Ectodermal cell (in vitro differentiated cells): ENCODE data around the gene FJX1.

Experiments
- H3K27ac ChIP-seq: 2 replicates; pipeline ENCODE4 v1.7.0; 2013; ENCODE audit warnings: mild to moderate bottlenecking, low read depth, low read length; ENCODE audit not compliant: insufficient read depth, poor library complexity, severe bottlenecking
- H3K27me3 ChIP-seq: 2 replicates; pipeline ENCODE4 v1.7.0; 2013; ENCODE audit warnings: mild to moderate bottlenecking, low read length; ENCODE audit not compliant: insufficient read depth, control insufficient read depth, poor library complexity, severe bottlenecking
- H3K36me3 ChIP-seq: one replicate; pipeline ENCODE4 v1.7.0; 2013; ENCODE audit warnings: low read length; ENCODE audit not compliant: control insufficient read depth, insufficient read depth
- H3K4me1 ChIP-seq: one replicate; pipeline ENCODE4 v1.7.0; 2013; ENCODE audit warnings: low read length; ENCODE audit not compliant: control insufficient read depth, insufficient read depth
- H3K4me3 ChIP-seq: 2 replicates; pipeline ENCODE4 v1.7.0; 2013; ENCODE audit warnings: low read depth, low read length, control low read depth; ENCODE audit not compliant: insufficient read depth
- H3K9me3 ChIP-seq: 2 replicates; pipeline ENCODE4 v1.7.0; 2013; ENCODE audit warnings: mild to moderate bottlenecking, low read length, moderate library complexity; ENCODE audit not compliant: control insufficient read depth
- WGBS, 2 experiments: methylation state at CpG; one replicate each; pipeline ENCODE4 v1.1.7; 2013; ENCODE audit warnings: missing lambda C conversion rate in 2 of 2; 5-methylcytosine and 5-hydroxymethylcytosine counted together

FJX1 gene

DNA sequence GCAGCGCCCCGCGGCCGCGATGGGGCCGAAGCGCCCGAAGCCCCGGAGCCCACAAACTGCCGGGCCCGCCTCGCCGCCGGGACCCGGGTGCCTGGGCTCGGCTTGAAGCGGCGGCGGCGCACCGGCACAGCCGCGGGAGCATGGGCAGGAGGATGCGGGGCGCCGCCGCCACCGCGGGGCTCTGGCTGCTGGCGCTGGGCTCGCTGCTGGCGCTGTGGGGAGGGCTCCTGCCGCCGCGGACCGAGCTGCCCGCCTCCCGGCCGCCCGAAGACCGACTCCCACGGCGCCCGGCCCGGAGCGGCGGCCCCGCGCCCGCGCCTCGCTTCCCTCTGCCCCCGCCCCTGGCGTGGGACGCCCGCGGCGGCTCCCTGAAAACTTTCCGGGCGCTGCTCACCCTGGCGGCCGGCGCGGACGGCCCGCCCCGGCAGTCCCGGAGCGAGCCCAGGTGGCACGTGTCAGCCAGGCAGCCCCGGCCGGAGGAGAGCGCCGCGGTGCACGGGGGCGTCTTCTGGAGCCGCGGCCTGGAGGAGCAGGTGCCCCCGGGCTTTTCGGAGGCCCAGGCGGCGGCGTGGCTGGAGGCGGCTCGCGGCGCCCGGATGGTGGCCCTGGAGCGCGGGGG lies 346 bp downstream of the FJX1 start:
- H3K27me3 ChIP-seq, result peaks cover 4% of the 10 kb centered on the region
- H3K4me1 ChIP-seq, result peaks cover 27% of the 10 kb centered on the region
- WGBS, 2 experiments, result 0% methylated on average over 91 of the region's 91 CpGs
- H3K36me3 ChIP-seq, result no peaks in the 10 kb centered on the region
- no peaks in the 10 kb centered on the region for H3K9me3 ChIP-seq
- peak overlapping the region; percentile 72 for H3K27ac ChIP-seq
- peak overlapping the region; percentile 80 for H3K4me3 ChIP-seq

DNA sequence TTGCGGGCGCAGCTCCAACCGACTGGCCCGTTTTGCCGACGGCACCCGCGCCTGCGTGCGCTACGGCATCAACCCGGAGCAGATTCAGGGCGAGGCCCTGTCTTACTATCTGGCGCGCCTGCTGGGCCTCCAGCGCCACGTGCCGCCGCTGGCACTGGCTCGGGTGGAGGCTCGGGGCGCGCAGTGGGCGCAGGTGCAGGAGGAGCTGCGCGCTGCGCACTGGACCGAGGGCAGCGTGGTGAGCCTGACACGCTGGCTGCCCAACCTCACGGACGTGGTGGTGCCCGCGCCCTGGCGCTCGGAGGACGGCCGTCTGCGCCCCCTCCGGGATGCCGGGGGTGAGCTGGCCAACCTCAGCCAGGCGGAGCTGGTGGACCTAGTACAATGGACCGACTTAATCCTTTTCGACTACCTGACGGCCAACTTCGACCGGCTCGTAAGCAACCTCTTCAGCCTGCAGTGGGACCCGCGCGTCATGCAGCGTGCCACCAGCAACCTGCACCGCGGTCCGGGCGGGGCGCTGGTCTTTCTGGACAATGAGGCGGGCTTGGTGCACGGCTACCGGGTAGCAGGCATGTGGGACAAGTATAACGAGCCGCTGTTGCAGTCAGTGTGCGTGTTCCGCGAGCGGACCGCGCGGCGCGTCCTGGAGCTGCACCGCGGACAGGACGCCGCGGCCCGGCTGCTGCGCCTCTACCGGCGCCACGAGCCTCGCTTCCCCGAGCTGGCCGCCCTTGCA lies 1.0 kb downstream of the FJX1 start:
- Histone ChIP-seq H3K27me3 (peaks cover 4% of the 10 kb centered on the region), H3K9me3 (no peaks in the 10 kb centered on the region), H3K36me3 (no peaks in the 10 kb centered on the region), H3K4me3 (peak overlapping the region; percentile 80), H3K4me1 (peaks cover 27% of the 10 kb centered on the region), H3K27ac (peak overlapping the region; percentile 62)
- 0% methylated on average over 84 of the region's 84 CpGs for WGBS, 2 experiments

GRCh38 chr11:35619855-35620640 lies 1.8 kb downstream of the FJX1 start:
- Histone ChIP-seq H3K36me3 (no peaks in the 10 kb centered on the region), H3K27me3 (peaks cover 4% of the 10 kb centered on the region), H3K27ac (peak overlapping the region; percentile 62), H3K4me1 (peaks cover 24% of the 10 kb centered on the region), H3K4me3 (peak overlapping the region; percentile 80), H3K9me3 (no peaks in the 10 kb centered on the region)
- 1% methylated on average over 33 of the region's 33 CpGs for WGBS, 2 experiments

DNA sequence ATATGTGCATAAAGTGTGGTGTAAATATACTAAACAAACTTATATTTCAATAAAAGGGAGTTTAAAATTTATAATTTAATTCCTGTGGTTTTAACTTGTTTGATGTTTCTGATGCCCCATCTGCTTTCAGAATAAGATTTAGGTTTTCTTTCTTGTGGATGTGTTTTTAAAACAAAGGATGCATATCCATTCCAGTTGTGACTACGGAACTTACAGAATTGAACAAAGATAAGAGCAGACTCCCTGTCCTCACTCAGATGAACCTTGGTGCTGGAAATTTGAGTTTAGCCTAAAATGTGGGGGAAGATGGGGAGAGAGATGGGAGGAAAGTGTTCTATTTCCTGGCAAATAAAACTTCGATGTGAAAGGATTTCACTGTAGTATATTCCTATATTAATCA lies 2.5 kb downstream of the FJX1 start:
- H3K4me1 ChIP-seq, result peaks cover 18% of the 10 kb centered on the region
- WGBS, 2 experiments, result 80 to 85% methylated on average over 1 to 2 of the region's 2 CpGs

GRCh38 chr11:35621620-35622019 lies 3.4 kb downstream of the FJX1 start:
- H3K9me3 ChIP-seq, result no peaks in the 10 kb centered on the region
- H3K27me3 ChIP-seq, result peaks cover 4% of the 10 kb centered on the region
- no peaks in the 10 kb centered on the region for H3K36me3 ChIP-seq
- H3K4me3 ChIP-seq, result peak overlapping the region; percentile 80
- peaks cover 16% of the 10 kb centered on the region for H3K4me1 ChIP-seq
- H3K27ac ChIP-seq, result no peak overlapping the region
- WGBS, 2 experiments, result 91 to 100% methylated on average over 1 to 2 of the region's 2 CpGs

More for the DNA sequence above, 2.5 kb downstream of the FJX1 start:
- Histone ChIP-seq H3K9me3 (no peaks in the 10 kb centered on the region), H3K4me3 (peak overlapping the region; percentile 80), H3K36me3 (no peaks in the 10 kb centered on the region), H3K27ac (no peak overlapping the region), H3K27me3 (peaks cover 4% of the 10 kb centered on the region)

DNA sequence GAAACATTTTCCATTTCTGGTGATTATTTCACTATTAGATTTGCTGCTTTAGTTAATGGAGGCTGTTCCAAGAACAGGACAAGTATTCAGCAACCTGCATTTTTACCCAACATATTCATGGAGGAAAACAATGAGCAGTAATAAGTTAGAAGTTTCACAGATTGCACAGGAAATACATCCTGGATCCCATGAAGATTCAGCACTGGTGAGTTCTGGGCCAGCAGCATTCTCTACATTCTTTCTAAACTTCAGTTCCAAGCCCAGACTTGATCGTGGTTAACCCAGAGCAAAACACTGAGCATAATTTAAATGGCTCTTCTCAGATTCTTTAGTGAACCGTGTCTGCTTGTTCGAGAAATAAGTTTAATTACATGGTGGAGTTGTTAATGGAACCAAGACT lies 3.8 kb downstream of the FJX1 start:
- Histone ChIP-seq H3K9me3 (no peaks in the 10 kb centered on the region), H3K36me3 (no peaks in the 10 kb centered on the region), H3K4me3 (no peak overlapping the region), H3K4me1 (peaks cover 11% of the 10 kb centered on the region), H3K27ac (no peak overlapping the region), H3K27me3 (peaks cover 4% of the 10 kb centered on the region)
- WGBS, 2 experiments, result 78 to 80% methylated on average over 3 of the region's 3 CpGs

- WGBS, 2 experiments, result 88% methylated on average over 8 of the region's 8 CpGs
- H3K4me3 ChIP-seq, result no peak overlapping the region
- H3K36me3 ChIP-seq, result no peaks in the 10 kb centered on the region
- H3K27me3 ChIP-seq, result peaks cover 4% of the 10 kb centered on the region
- H3K27ac ChIP-seq, result no peak overlapping the region
- peaks cover 4% of the 10 kb centered on the region for H3K4me1 ChIP-seq
- no peaks in the 10 kb centered on the region for H3K9me3 ChIP-seq
Measured at GRCh38 chr11:35623621-35624168, 5.4 kb downstream of the FJX1 start.

- H3K4me3 ChIP-seq, result no peak overlapping the region
- H3K9me3 ChIP-seq, result no peaks in the 10 kb centered on the region
- 93 to 97% methylated on average over 2 of the region's 2 CpGs for WGBS, 2 experiments
- H3K27me3 ChIP-seq, result peaks cover 4% of the 10 kb centered on the region
- peaks cover 4% of the 10 kb centered on the region for H3K4me1 ChIP-seq
- no peaks in the 10 kb centered on the region for H3K36me3 ChIP-seq
- H3K27ac ChIP-seq, result no peak overlapping the region
Measured at GRCh38 chr11:35624316-35624715, 6.1 kb downstream of the FJX1 start.

GRCh38 chr11:35624781-35625180 lies 6.5 kb downstream of the FJX1 start:
- peaks cover 4% of the 10 kb centered on the region for H3K4me1 ChIP-seq
- peaks cover 1% of the 10 kb centered on the region for H3K27me3 ChIP-seq
- H3K27ac ChIP-seq, result no peak overlapping the region
- no peaks in the 10 kb centered on the region for H3K9me3 ChIP-seq
- no peaks in the 10 kb centered on the region for H3K36me3 ChIP-seq
- no peak overlapping the region for H3K4me3 ChIP-seq

- no peaks in the 10 kb centered on the region for H3K27me3 ChIP-seq
- peaks cover 4% of the 10 kb centered on the region for H3K4me1 ChIP-seq
- no peak overlapping the region for H3K27ac ChIP-seq
- H3K9me3 ChIP-seq, result no peaks in the 10 kb centered on the region
- WGBS, 2 experiments, result 90 to 92% methylated on average over 2 of the region's 2 CpGs
- H3K36me3 ChIP-seq, result no peaks in the 10 kb centered on the region
- no peak overlapping the region for H3K4me3 ChIP-seq
Measured at GRCh38 chr11:35626501-35626900, 8.2 kb downstream of the FJX1 start.
